SK-N-MC (cell line): ENCODE results near the gene AP2M1.

Experiments
- EZH2 ChIP-seq: fragments of 200-600 bp; sonication (generic); IDR thresholded peaks from one replicate; pipeline ENCODE4 v1.6.1; 2017; ENCODE audit warnings: antibody characterized with exemption
- POLR2AphosphoS5 ChIP-seq: IDR thresholded peaks from 2 replicates; pipeline ENCODE4 v1.6.1; 2012; ENCODE audit warnings: mild to moderate bottlenecking, low read depth, low read length, borderline replicate concordance

- no peak for TF ChIP-seq EZH2
- TF ChIP-seq POLR2AphosphoS5: peak; percentile 89
These were observed 11.0 kb downstream of the AP2M1 start for GRCh38 chr3:184185461-184186183.
